Peyer's patch (tissue), 4 donors: ENCODE data around the gene EDEM1. TPM values are rescaled to one million over a fixed set of nuclear protein-coding genes. Genes with fewer than 3 reads are reported as not detected.
A peak's percentile ranks its signal among the peaks of the same experiment; 100 is the strongest.
"Not testable (repeated sequence)": the region's sequence is repeated elsewhere in the genome, so short reads cannot be mapped to it uniquely, and the experiment has no call there.

Experiments used
- DNase-seq, 3 donors: peaks; one replicate each; pipeline ENCODE4 v3.0.0-alpha.2; 2017 to 2019
- H3K27ac ChIP-seq, 4 donors: fragments of 200-600 bp; sonication (generic); one replicate each; pipeline ENCODE4 v1.5.1; 2016 to 2019
- H3K27me3 ChIP-seq, 2 donors: fragments of 200-600 bp; sonication (generic); one replicate each; pipeline ENCODE4 v1.5.1; 2019
- H3K36me3 ChIP-seq, 3 donors: fragments of 200-600 bp; sonication (generic); one replicate each; pipeline ENCODE4 v1.5.1; 2016 to 2019
- H3K4me1 ChIP-seq, 4 donors: fragments of 200-600 bp; sonication (generic); one replicate each; pipeline ENCODE4 v1.5.1; 2016 to 2019
- H3K4me3 ChIP-seq, 4 donors: fragments of 200-600 bp; sonication (generic); 1 replicate in 3 of 4; 2 replicates in 1 of 4; pipeline ENCODE4 v1.5.1; 2016 to 2019; ENCODE audit warnings: mild to moderate bottlenecking in 1 of 4
- H3K9me3 ChIP-seq, 4 donors: fragments of 200-600 bp; sonication (generic); one replicate each; pipeline ENCODE4 v1.5.1; 2016 to 2019; ENCODE audit warnings: mild to moderate bottlenecking in 1 of 4
- CTCF ChIP-seq, 6 experiments: fragments of 450-650 bp in 4 of 6; fragments of 200-600 bp in 2 of 6; sonication (generic) in 1 of 6; IDR thresholded peaks; one replicate each; pipeline ENCODE4 v1.5.1; 2017 to 2019; ENCODE audit warnings: antibody characterized with exemption in 6 of 6, mild to moderate bottlenecking in 3 of 6, moderate library complexity in 1 of 6
- POLR2A ChIP-seq, 2 donors: fragments of 450-650 bp; IDR thresholded peaks; one replicate each; pipeline ENCODE4 v1.5.1; 2017; ENCODE audit warnings: antibody characterized with exemption in 2 of 2, mild to moderate bottlenecking in 2 of 2, moderate library complexity in 2 of 2
- total RNA-seq, 4 donors: library from RNA; depleted of rRNA; stranded (reverse); fragments of >200 nt; gene quantifications; one replicate each; pipeline ENCODE4 v1.1.0, GENCODE V29; 2016

EDEM1 gene
- total RNA-seq, 4 donors from 2014 or later: 50.1 to 118 (median 58.8) TPM

DNA sequence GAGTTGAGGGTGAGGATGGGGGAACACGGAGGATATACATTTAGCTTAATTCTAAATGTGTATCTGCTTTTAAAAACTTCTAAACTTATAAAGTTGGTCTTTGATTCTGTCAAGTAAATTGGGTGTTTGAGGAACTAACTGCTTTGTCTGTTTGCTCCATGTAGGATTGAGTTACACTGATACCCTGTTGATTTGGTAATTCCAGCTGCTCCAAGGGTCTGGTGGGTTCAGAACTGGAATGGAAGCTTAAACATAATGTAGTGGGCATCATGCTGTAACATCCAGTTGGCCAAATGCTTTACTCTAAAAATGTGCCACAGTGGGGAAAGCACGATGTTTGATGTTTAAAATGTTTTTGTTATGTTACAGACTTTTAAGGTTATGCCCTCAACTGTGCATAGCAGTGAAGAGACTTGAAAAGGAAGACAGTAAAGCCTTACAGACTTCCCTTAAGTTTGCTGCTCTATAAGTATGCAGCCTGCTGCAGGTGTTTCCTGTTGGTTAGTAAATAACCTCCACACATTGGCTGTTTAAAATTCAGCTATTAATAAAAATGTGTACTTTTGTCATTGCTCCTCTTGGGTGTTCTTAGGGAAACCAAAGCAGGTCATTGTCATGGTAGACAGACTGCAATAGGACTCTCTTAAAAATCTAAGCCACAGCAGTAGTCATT lies 5.9 kb upstream of the EDEM1 start:
- peak in 2 of 3 donors; percentile 64 to 68 for DNase-seq
- H3K36me3 ChIP-seq: peaks cover 0 to 54% (median 0%) of the 10 kb centered on the region in 3 donors
- H3K4me3 ChIP-seq: no peak overlapping the region
- TF ChIP-seq CTCF (IDR thresholded peaks at IDR 0.05) (no peak), POLR2A (IDR thresholded peaks at IDR 0.05) (no peak)
- peak overlapping the region in 2 of 4 donors; percentile 42 to 64 for H3K27ac ChIP-seq
- H3K4me1 ChIP-seq: peaks cover 0 to 11% (median 2%) of the 10 kb centered on the region in 4 donors
- no peaks in the 10 kb centered on the region for H3K9me3 ChIP-seq
- no peaks in the 10 kb centered on the region for H3K27me3 ChIP-seq

DNA sequence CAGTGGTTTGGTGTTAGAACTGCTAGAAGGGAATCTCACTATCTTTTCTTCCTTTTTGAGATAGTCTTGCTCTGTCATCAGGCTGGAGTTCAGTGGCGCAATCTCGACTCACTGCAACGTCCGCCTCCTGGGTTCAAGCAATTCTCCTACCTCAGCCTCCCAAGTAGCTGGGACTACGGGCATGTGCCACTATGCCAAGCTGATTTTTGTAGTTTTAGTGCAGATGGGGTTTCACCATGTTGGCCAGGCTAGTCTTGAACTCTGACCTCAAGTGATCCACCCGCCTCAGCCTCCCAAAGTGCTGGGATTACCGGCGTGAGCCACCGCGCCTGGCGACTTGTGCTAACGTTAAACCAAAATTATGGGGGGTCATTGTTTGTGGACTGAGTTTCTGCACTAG lies 3.8 kb upstream of the EDEM1 start:
- not testable (repeated sequence) for DNase-seq, H3K27me3 ChIP-seq

GRCh38 chr3:5184499-5184898 lies 3.0 kb upstream of the EDEM1 start:
- Histone ChIP-seq H3K36me3 (peaks cover 0 to 28% (median 0%) of the 10 kb centered on the region in 3 donors), H3K27me3 (no peaks in the 10 kb centered on the region), H3K9me3 (no peaks in the 10 kb centered on the region), H3K27ac (no peak overlapping the region), H3K4me1 (peaks cover 0 to 12% (median 5%) of the 10 kb centered on the region in 4 donors), H3K4me3 (no peak overlapping the region)
- TF ChIP-seq POLR2A (IDR thresholded peaks at IDR 0.05) (no peak), CTCF (IDR thresholded peaks at IDR 0.05) (no peak)
- no peak for DNase-seq

More for the DNA sequence above, 3.8 kb upstream of the EDEM1 start:
- Histone ChIP-seq H3K36me3 (peaks cover 0 to 35% (median 0%) of the 10 kb centered on the region in 3 donors), H3K27ac (peak overlapping the region in 1 of 4 donors; percentile 14), H3K4me1 (peaks cover 0 to 11% (median 3%) of the 10 kb centered on the region in 4 donors)
- H3K4me3 ChIP-seq, H3K9me3 ChIP-seq: not testable (repeated sequence)

GRCh38 chr3:5185093-5185673 lies 2.3 kb upstream of the EDEM1 start:
- H3K4me3 ChIP-seq: no peak overlapping the region
- H3K9me3 ChIP-seq: no peaks in the 10 kb centered on the region
- TF ChIP-seq POLR2A (IDR thresholded peaks at IDR 0.05) (no peak), CTCF (IDR thresholded peaks at IDR 0.05) (no peak)
- DNase-seq: no peak
- H3K36me3 ChIP-seq: peaks cover 0 to 22% (median 0%) of the 10 kb centered on the region in 3 donors
- peaks cover 0 to 19% (median 8%) of the 10 kb centered on the region in 4 donors for H3K4me1 ChIP-seq
- H3K27ac ChIP-seq: peak overlapping the region in 1 of 4 donors; percentile 2
- no peaks in the 10 kb centered on the region for H3K27me3 ChIP-seq

DNA sequence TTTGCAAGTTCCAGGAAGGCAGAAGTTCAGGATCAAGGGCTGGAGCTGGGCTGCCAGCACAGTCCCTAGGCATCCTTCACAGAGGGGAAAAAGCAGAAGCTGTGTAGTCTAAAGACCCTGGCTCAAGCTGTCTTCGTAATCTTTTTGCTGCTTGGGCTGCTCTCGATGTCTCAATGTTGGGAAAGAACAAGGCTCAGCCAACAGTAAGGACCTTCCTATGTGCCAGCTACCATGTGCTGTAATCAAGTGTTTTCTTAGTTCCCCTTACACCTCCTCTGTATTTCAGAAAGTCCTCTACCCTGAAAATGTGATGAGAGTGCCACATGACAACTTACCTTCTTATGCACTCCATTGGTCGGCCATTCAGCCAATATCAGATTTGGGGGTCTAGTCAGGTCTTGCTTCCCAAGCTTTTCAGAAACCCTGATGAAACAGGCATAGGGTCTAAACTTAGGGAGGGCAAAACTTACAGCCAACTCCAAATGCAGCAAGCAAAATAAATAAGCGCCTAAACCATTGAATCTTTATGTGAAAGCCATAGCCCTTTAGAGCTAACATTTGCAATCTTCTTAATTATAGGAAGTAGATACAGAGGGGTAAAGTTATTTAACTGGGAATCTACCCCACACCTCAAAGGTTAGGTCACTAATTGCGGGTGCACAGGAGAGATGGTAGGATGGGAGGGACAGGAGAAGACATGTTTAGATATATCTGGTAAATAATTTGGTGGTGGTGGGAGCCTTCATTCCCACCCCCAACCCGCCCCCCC lies 1.2 kb upstream of the EDEM1 start:
- no peaks in the 10 kb centered on the region for H3K27me3 ChIP-seq
- DNase-seq: no peak
- peak overlapping the region; percentile 82 to 99 (median 97) for H3K4me3 ChIP-seq
- H3K9me3 ChIP-seq: no peaks in the 10 kb centered on the region
- H3K36me3 ChIP-seq: peaks cover 0 to 11% (median 0%) of the 10 kb centered on the region in 3 donors
- TF ChIP-seq CTCF (IDR thresholded peaks at IDR 0.05) (no peak), POLR2A (IDR thresholded peaks at IDR 0.05) (no peak)
- peak overlapping the region; percentile 70 to 100 (median 86) for H3K27ac ChIP-seq
- H3K4me1 ChIP-seq: peaks cover 0 to 23% (median 5%) of the 10 kb centered on the region in 4 donors

DNA sequence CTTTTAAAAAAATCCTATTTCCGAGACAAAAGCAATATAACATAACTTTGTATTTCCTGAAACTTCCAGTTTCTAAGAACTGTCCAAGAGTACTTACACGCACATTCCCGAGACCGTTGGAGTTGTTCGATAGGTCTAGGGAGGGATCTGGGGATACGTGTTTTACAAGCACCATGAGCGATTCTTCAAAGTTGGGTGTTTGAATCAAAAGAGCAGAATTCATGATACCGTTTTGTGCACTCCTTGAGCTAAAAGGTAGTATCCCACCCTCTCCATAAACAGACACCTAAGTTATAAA lies 700 bp upstream of the EDEM1 start:
- Histone ChIP-seq H3K36me3 (peaks cover 0 to 5% (median 0%) of the 10 kb centered on the region in 3 donors), H3K4me1 (peaks cover 0 to 27% (median 5%) of the 10 kb centered on the region in 4 donors), H3K9me3 (no peaks in the 10 kb centered on the region), H3K27ac (peak overlapping the region; percentile 70 to 100 (median 86)), H3K27me3 (no peaks in the 10 kb centered on the region), H3K4me3 (peak overlapping the region; percentile 82 to 99 (median 97))
- DNase-seq: no peak
- TF ChIP-seq CTCF (IDR thresholded peaks at IDR 0.05) (no peak), POLR2A (IDR thresholded peaks at IDR 0.05) (no peak)
